ENCODE results near the gene DCX. TPM values are rescaled to one million over a fixed set of nuclear protein-coding genes. Genes with fewer than 3 reads are reported as not detected.

The DCX gene
- total RNA-seq, 1 donor from 2014 or later, result not detected

- H3K9me3 ChIP-seq, result no peaks in the 10 kb centered on the region
- H3K27me3 ChIP-seq, result no peaks in the 10 kb centered on the region
- intact Hi-C loops (cut with DNase I), result no loop called here
- DNase-seq (ENCODE audit: low spot score in 2 of 2), result no peak
- H3K27ac ChIP-seq, result no peak overlapping the region
- H3K4me3 ChIP-seq, result no peak overlapping the region
- TF ChIP-seq CTCF (IDR thresholded peaks at IDR 0.05), result no peak
- H3K36me3 ChIP-seq, result no peaks in the 10 kb centered on the region
- no peaks in the 10 kb centered on the region for H3K4me1 ChIP-seq
These were observed 127.2 kb downstream of the DCX start for GRCh38 chrX:111284631-111285293.

GRCh38 chrX:111283446-111283845 lies 128.5 kb downstream of the DCX start:
- TF ChIP-seq CTCF (IDR thresholded peaks at IDR 0.05), result no peak
- Histone ChIP-seq H3K4me3 (no peak overlapping the region), H3K36me3 (no peaks in the 10 kb centered on the region), H3K9me3 (no peaks in the 10 kb centered on the region), H3K27me3 (no peaks in the 10 kb centered on the region), H3K27ac (no peak overlapping the region), H3K4me1 (no peaks in the 10 kb centered on the region)
- intact Hi-C loops (cut with DNase I), result no loop called here
- DNase-seq (ENCODE audit: low spot score in 2 of 2), result no peak

GRCh38 chrX:111282991-111283390 lies 129.0 kb downstream of the DCX start:
- H3K27ac ChIP-seq, result no peak overlapping the region
- intact Hi-C loops (cut with DNase I), result no loop called here
- H3K36me3 ChIP-seq, result no peaks in the 10 kb centered on the region
- H3K9me3 ChIP-seq, result no peaks in the 10 kb centered on the region
- no peak for DNase-seq (ENCODE audit: low spot score in 2 of 2)
- no peak overlapping the region for H3K4me3 ChIP-seq
- H3K4me1 ChIP-seq, result no peaks in the 10 kb centered on the region
- no peak for TF ChIP-seq CTCF (IDR thresholded peaks at IDR 0.05)
- H3K27me3 ChIP-seq, result no peaks in the 10 kb centered on the region

- H3K4me3 ChIP-seq, result no peak overlapping the region
These were observed 129.9 kb downstream of the DCX start for GRCh38 chrX:111282139-111282538.

GRCh38 chrX:111270339-111270738 lies 141.7 kb downstream of the DCX start, which contains the start of gene CAPN6:
TSS of gene CAPN6 (minus strand) at chrX:111270483. CDS start at chrX:111263936, 6,547 bp downstream.
- H3K36me3 ChIP-seq, result no peaks in the 10 kb centered on the region
- H3K4me1 ChIP-seq, result no peaks in the 10 kb centered on the region
- intact Hi-C loops (cut with DNase I), result no loop called here
- no peaks in the 10 kb centered on the region for H3K27me3 ChIP-seq
- H3K27ac ChIP-seq, result no peak within 1 kb of the TSS
- DNase-seq (ENCODE audit: low spot score in 2 of 2), result no peak
- H3K4me3 ChIP-seq, result no peak within 1 kb of the TSS
- no peaks in the 10 kb centered on the region for H3K9me3 ChIP-seq
- TF ChIP-seq CTCF (IDR thresholded peaks at IDR 0.05), result no peak

More at GRCh38 chrX:111282139-111282538, 129.9 kb downstream of the DCX start:
- Histone ChIP-seq H3K9me3 (no peaks in the 10 kb centered on the region), H3K4me1 (no peaks in the 10 kb centered on the region), H3K27ac (no peak overlapping the region), H3K36me3 (no peaks in the 10 kb centered on the region), H3K27me3 (no peaks in the 10 kb centered on the region)
- no peak for TF ChIP-seq CTCF (IDR thresholded peaks at IDR 0.05)
- DNase-seq (ENCODE audit: low spot score in 2 of 2), result no peak
- intact Hi-C loops (cut with DNase I), result no loop called here
